HUES48 (cell line): ENCODE results near the gene ADAMTSL1.

Experiments used
- H3K27ac ChIP-seq: one replicate; pipeline ENCODE4 v1.7.0; 2013; ENCODE audit warnings: low read depth, low read length, inconsistent platforms
- H3K27me3 ChIP-seq: 2 replicates; pipeline ENCODE4 v1.6.1; 2013; ENCODE audit warnings: mild to moderate bottlenecking, low read length; ENCODE audit not compliant: control insufficient read depth, insufficient read depth
- H3K36me3 ChIP-seq: 2 replicates; pipeline ENCODE4 v1.6.1; 2013; ENCODE audit warnings: low read length; ENCODE audit not compliant: control insufficient read depth, insufficient read depth
- H3K4me1 ChIP-seq: 2 replicates; pipeline ENCODE4 v1.6.1; 2013; ENCODE audit warnings: mild to moderate bottlenecking, low read length; ENCODE audit not compliant: control insufficient read depth, insufficient read depth
- H3K4me3 ChIP-seq: 2 replicates; pipeline ENCODE4 v1.5.1; 2013; ENCODE audit warnings: mild to moderate bottlenecking, low read depth, low read length
- H3K9ac ChIP-seq: 2 replicates; pipeline ENCODE4 v1.6.1; 2013; ENCODE audit warnings: mild to moderate bottlenecking, low read depth, low read length, moderate library complexity
- H3K9me3 ChIP-seq: 2 replicates; pipeline ENCODE4 v1.6.1; 2013; ENCODE audit warnings: low read length; ENCODE audit not compliant: control insufficient read depth, insufficient read depth

Gene ADAMTSL1

DNA sequence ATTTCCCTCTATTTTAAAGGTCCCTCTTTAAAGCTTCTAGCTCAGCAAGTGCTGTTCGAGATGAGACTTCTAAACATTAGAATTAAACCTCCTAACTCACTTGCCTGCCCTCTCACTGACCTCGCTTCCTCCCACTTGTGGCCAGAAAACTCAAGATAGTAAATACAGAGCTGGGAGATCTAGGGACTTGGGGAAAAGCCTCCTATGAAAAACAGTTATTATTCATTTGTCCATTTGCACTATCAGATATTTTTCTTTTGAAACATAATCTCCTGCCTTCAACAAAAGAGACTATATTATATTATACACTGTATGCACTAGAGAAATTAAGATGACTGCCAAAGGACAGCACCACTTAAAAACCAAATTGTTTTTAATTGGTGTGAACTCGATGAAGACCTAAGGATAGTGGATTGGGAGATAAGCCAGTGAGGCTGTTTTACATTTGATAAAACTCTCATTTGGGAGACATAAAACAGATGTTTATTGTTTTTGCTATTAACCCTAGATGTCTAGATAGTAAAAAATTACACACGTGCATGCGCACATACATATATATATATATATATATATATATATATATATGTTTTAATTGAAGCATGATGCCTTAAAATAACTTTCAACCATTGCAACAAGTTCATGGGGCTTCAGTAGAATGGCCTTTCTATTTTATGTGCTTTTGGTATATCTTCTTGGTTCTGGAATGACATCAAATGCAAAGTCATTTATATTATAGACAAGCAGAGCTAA, 229.4 kb downstream of the ADAMTSL1 start:
- Histone ChIP-seq H3K27me3 (no peaks in the 10 kb centered on the region), H3K4me3 (no peak overlapping the region), H3K9ac (no peak overlapping the region), H3K36me3 (no peaks in the 10 kb centered on the region), H3K27ac (no peak overlapping the region), H3K4me1 (no peaks in the 10 kb centered on the region), H3K9me3 (no peaks in the 10 kb centered on the region)

DNA sequence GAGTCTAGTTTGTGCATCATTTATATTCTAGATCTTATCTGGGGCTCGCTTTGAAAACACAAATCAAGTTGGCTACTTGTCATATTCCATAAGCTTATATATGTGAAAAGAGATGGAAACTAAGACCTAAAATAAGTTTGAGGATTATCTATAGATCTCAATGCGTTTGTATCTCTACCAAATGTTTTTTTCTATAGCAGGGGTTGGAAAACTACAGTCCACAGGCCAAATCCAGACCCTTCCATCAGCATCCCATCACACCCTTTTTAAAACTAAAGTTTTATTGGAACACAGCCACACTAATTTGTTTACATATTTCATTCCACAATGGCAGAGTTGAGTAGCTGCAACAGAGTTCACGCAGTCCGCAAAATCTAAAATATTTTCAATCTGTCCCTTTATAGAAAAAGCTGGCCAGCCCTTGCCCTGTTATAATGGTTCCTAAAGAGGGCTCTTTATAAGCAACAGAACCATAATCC, 230.0 kb downstream of the ADAMTSL1 start:
- Histone ChIP-seq H3K27ac (no peak overlapping the region), H3K9me3 (no peaks in the 10 kb centered on the region), H3K9ac (no peak overlapping the region), H3K4me3 (no peak overlapping the region), H3K27me3 (no peaks in the 10 kb centered on the region), H3K36me3 (no peaks in the 10 kb centered on the region), H3K4me1 (no peaks in the 10 kb centered on the region)

DNA sequence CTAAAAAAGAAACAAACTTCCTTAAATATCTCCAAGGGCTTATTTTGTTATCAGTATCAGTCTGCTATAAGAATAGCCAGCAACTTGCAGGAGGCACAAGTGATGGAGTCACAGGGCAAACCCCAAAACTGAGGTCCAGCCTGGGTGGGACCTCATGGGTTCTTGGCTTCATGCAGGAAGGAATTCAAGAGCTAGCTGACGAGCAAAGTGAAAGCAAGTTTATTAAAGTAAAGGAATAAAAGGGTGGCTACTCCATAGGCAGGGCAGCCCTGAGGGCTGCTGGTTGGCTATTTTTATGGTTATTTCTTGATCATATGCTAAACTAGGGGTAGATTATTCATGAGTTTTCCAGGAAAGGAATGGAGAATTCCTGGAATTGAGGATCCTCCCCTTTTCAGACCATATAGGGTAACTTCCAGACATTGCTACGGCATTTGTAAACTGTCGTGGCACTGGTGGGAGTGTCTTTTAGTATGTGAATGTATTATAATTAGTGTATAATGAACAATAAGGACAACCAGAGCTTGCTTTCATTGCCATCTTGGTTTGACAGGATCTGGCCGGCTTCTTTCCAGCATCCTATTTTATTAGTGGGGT, 231.9 kb downstream of the ADAMTSL1 start:
- peaks cover 3% of the 10 kb centered on the region; the same call in 1 of the 2 replicates for H3K9me3 ChIP-seq
- no peaks in the 10 kb centered on the region for H3K36me3 ChIP-seq

DNA sequence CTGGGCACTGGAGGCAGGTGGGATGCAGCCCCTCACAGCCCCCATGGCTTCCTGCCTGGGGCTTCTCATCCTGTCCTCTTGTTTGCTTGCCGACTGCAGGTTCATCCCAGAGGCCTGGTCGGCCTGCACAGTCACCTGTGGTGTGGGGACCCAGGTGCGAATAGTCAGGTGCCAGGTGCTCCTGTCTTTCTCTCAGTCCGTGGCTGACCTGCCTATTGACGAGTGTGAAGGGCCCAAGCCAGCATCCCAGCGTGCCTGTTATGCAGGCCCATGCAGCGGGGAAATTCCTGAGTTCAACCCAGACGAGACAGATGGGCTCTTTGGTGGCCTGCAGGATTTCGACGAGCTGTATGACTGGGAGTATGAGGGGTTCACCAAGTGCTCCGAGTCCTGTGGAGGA, 232.7 kb downstream of the ADAMTSL1 start:
- Histone ChIP-seq H3K36me3 (no peaks in the 10 kb centered on the region), H3K4me3 (no peak overlapping the region), H3K27ac (no peak overlapping the region), H3K4me1 (no peaks in the 10 kb centered on the region), H3K9me3 (peaks cover 5% of the 10 kb centered on the region; the same call in 1 of the 2 replicates), H3K27me3 (no peaks in the 10 kb centered on the region), H3K9ac (no peak overlapping the region)

More for the DNA sequence above, 231.9 kb downstream of the ADAMTSL1 start:
- H3K4me3 ChIP-seq: no peak overlapping the region
- no peak overlapping the region for H3K27ac ChIP-seq
- H3K9ac ChIP-seq: no peak overlapping the region
- no peaks in the 10 kb centered on the region for H3K27me3 ChIP-seq
- no peaks in the 10 kb centered on the region for H3K4me1 ChIP-seq

DNA sequence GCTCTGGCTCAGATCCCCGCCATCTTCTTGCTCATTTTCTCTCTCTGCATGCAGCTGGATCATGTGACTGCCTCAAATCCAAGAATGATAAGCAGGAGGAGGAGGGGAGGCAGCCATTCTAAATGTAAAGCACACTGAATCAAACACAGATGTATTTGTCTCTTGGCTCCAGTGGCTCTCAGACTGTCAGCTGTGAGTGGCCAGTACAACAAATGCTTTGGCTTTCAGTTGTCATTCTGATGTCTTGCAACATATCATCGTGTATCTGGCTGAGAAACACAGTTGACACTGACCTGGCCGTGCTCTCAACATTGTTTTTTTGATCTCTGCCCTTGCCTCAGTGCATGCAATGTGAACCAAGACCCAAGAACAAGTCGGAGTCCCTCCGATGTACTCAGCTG, 233.1 kb downstream of the ADAMTSL1 start:
- H3K27me3 ChIP-seq: no peaks in the 10 kb centered on the region
- H3K4me3 ChIP-seq: no peak overlapping the region
- peaks cover 5% of the 10 kb centered on the region; the same call in 1 of the 2 replicates for H3K9me3 ChIP-seq
- no peaks in the 10 kb centered on the region for H3K4me1 ChIP-seq
- H3K27ac ChIP-seq: no peak overlapping the region
- no peaks in the 10 kb centered on the region for H3K36me3 ChIP-seq
- no peak overlapping the region for H3K9ac ChIP-seq

DNA sequence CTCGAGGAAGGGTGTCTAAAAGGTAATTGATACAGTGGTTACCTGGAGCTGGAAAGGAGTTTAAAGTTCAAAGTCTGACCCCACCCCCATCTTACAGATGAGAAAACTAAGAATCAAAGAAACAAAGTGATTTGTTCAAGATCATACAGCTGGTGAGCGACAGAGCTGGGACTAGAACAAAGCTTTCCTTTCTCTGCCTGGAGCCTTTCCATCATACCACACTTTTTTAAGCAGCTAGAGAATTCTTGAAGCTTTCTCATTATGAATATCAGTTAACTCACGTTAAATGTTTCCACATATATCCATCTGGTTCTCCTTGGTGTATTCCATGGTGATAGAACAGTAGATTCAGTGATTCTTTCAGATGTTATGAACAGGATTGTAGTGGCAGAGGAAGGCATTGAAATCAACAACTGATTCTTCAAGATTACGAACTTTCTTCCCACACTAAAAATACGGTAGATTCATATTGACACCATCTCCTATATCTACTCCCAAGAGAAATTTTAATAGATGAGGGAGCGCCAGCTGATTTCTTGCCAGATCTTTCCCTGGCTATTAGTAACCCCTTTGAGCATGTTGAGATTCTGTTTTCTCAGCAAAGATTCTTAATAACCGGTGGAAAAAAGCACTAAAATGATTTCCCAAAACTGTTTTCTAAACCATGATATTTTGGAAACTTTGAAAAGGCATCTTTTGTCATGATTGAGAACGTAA, 233.7 kb downstream of the ADAMTSL1 start:
- Histone ChIP-seq H3K27ac (no peak overlapping the region), H3K27me3 (no peaks in the 10 kb centered on the region), H3K36me3 (no peaks in the 10 kb centered on the region)

DNA sequence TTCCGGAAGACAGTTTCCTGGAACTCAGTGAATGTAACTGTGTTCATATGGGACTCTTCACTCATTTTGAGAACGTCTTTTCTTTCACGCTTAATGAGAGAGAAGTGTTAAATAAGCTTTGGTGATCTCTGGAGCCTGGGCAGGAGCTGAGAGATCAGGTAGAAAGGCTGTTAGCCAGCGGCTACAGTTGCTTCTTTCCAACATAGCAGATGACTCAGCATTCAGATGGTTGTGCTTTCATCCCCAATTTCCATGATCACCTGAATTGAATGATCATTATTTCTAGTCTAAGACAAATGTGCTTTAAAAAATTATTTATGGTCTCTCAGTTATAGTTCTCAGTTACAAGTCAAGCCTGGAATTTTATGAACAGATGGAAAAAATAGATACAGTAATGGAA, 234.5 kb downstream of the ADAMTSL1 start:
- Histone ChIP-seq H3K9ac (no peak overlapping the region), H3K4me1 (no peaks in the 10 kb centered on the region), H3K36me3 (no peaks in the 10 kb centered on the region), H3K4me3 (no peak overlapping the region), H3K27me3 (no peaks in the 10 kb centered on the region), H3K27ac (no peak overlapping the region), H3K9me3 (peaks cover 5% of the 10 kb centered on the region; the same call in 1 of the 2 replicates)

More for the DNA sequence above, 233.7 kb downstream of the ADAMTSL1 start:
- H3K9ac ChIP-seq: no peak overlapping the region
- no peak overlapping the region for H3K4me3 ChIP-seq
- peaks cover 5% of the 10 kb centered on the region; the same call in 1 of the 2 replicates for H3K9me3 ChIP-seq
- no peaks in the 10 kb centered on the region for H3K4me1 ChIP-seq

DNA sequence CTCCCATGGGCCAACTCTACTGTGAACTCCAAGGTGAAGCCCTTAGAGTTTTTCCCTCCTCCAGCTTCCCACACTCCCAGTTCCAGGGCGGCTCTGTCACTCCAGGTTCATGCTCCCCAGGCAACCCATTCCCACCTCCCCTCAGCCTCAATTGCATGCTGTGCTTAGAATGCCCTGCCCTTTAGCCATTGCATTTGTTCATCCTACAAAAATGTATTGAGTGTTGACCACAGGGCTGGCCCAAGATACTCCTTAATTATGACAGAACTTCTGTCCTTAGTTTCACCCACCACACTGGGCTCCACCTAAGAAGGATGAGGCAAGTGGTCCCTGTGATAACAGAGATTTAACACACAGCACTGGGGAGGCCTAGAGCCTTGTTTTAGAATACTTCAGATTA, 236.1 kb downstream of the ADAMTSL1 start:
- Histone ChIP-seq H3K4me3 (no peak overlapping the region), H3K27me3 (no peaks in the 10 kb centered on the region), H3K4me1 (no peaks in the 10 kb centered on the region), H3K9me3 (peaks cover 5% of the 10 kb centered on the region; the same call in 1 of the 2 replicates), H3K36me3 (no peaks in the 10 kb centered on the region), H3K9ac (no peak overlapping the region), H3K27ac (no peak overlapping the region)

DNA sequence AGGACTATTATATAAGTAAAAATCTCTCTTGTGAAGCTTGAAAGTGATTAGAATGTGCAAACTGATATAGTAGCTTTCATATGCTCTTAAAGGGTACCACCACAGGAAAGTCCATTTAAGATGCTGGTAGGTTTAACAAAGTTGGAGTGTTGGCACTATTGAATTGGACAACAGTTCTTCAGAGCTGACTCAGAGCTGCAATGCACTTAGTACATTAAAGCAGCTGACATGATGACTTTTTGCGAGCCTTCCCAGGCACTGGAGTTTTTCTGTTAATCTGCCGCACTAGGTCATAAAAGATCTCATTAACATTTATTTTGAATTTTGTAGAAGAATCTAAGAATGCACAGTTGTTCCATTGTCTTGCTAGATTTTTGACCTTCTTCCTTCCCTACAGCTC, 243.8 kb downstream of the ADAMTSL1 start:
- no peaks in the 10 kb centered on the region for H3K36me3 ChIP-seq
- H3K4me1 ChIP-seq: no peaks in the 10 kb centered on the region
- no peak overlapping the region for H3K9ac ChIP-seq
- no peak overlapping the region for H3K4me3 ChIP-seq
- H3K27ac ChIP-seq: no peak overlapping the region
- no peaks in the 10 kb centered on the region for H3K27me3 ChIP-seq
- H3K9me3 ChIP-seq: no peaks in the 10 kb centered on the region

DNA sequence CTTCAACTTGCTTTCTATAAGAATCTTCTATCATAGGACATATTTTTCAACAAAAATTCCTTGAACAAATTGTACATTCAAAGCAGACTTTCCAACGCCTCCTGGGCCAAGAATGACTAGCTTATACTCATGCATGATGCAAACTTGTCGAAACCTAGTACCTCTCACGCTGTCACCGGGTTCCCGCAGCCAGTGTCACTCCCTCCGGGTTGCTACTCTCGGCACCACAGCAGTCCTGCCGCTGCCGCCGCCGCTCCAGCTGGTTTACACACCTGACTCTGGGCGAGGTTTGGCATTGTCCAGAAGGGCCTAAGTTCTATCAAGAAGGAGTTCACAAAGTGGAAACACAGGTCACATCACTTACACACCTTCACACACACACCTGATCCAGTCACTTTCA, 244.4 kb downstream of the ADAMTSL1 start:
- Histone ChIP-seq H3K36me3 (no peaks in the 10 kb centered on the region), H3K9me3 (no peaks in the 10 kb centered on the region), H3K4me1 (no peaks in the 10 kb centered on the region), H3K4me3 (no peak overlapping the region), H3K27me3 (no peaks in the 10 kb centered on the region), H3K27ac (no peak overlapping the region), H3K9ac (no peak overlapping the region)

DNA sequence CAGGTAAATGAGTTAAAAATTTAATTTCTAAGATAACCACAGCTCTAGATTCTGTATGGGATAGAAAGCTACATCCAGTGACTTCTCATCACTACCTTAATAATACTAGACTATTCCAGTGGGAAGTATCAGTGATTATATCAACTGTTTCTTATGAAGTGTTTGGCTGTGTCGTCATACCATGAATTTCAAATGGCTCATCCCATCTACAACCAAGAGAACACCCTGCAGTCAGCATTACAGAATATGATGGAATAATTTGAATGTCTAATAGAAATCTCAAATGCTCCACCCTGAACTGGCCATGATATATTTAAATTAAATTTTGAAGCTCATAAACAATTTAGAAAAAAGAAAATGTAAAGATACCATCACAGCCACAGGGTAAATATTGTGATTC, 245.0 kb downstream of the ADAMTSL1 start:
- Histone ChIP-seq H3K4me1 (no peaks in the 10 kb centered on the region), H3K9me3 (no peaks in the 10 kb centered on the region), H3K27ac (no peak overlapping the region), H3K9ac (no peak overlapping the region), H3K36me3 (no peaks in the 10 kb centered on the region), H3K4me3 (no peak overlapping the region), H3K27me3 (no peaks in the 10 kb centered on the region)
